Inflammatory macrophage (primary cell): Measurements from ENCODE around the gene LGALS3BP.

Experiments
- DNase-seq, 2 donors: peaks; one replicate each; pipeline ENCODE4 v3.0.0-alpha.2; 2020 to 2022

The LGALS3BP gene

GRCh38 chr17:78998311-78999055 is 18.8 kb upstream of the LGALS3BP start:
- DNase-seq, result no peak

GRCh38 chr17:78997881-78998280 is 18.2 kb upstream of the LGALS3BP start:
- no peak for DNase-seq

GRCh38 chr17:78997231-78997741 is 17.6 kb upstream of the LGALS3BP start:
- DNase-seq, result no peak

DNA sequence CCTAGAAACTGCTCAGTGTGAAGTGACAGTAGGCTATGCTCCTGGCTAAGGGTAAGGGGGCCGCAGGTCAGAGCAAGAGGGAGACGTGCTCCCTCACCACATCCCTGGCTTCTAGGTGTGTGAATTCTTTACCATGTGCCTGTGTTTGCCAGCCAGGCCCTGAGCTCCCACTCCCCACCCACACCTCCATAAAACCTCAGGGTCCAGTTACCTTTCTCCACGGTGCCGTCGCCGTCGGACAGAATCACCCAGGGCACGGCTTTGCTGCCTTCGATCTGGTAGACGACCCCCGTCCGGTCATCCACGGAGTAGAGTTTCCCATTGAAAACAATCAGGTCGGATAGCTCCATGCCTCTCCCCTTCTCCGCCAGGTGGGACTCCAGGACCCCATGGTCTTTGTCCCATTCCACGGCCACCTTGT is 17.1 kb upstream of the LGALS3BP start:
- no peak for DNase-seq

DNA sequence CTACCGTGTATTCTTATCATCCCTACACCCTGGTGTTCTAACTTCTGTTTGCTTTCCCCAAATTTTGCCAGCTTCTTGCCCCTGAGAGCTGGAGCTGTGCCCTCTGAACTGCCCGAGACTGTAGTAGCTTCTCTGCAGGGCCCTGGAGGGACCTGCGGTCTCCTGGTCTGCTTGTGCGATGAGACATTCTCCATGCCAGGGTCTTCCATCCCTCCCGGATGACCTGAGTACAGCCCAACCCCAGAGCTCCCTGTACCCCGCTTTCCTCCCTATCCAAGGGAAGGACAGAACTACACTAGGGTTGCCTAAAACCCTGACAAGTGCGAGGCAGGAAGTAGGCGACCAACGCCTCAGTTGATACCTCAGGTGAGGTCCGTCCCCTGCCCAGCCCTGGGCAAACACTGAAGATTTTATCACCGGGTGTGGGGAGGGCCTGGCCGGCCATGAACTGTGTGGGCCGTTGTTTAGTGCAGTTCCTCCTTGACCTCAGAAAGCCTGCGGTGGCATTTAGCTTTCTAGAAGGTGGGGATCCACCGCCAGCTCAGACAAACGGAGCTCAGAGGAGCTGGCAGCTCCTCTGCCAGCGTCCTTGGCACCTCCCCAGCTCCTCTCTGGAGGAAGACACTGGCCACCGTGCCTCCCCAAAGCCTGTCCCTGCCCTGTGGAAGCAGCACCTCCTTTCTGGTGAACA is 16.2 kb upstream of the LGALS3BP start:
- DNase-seq, result no peak

GRCh38 chr17:78995022-78995760 is 15.5 kb upstream of the LGALS3BP start:
- no peak for DNase-seq

GRCh38 chr17:78993981-78994671 is 14.4 kb upstream of the LGALS3BP start:
- DNase-seq, result no peak

DNA sequence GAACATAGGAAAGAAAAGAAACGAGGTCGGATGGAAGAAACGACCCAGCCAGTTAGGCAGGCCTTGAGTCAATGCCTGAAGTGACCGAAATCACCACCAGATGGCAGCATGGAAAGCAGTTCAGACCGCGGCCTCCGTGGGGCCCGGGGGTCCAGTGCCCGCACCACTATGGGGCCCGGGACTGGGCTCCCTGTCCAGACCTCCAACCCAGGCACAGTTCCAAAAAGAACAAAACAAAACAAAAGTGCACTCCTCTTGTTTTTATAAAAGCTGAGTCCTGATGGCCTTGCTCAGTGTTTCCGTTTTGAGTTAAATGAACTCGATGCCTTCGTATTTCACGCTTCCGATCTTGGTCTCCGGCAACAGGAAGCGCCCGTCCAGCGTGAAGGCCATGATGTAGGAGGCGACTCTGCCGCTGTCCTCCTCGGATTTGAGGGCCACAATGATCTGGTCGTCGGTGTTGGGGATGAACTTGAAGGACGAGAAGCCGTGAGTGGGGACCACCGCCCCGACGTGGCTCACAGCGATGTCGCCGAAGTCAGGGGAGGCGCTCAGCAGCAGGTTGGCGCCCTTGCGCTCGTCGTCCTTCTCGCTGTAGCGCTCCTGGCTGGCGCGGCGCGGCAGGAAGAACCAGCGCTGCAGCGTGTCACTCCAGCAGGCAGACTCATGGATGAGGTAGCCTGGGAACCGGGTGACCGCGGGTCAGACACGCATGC is 13.7 kb upstream of the LGALS3BP start:
- peak; percentile 42 to 56 for DNase-seq

- no peak for DNase-seq
These were observed 13.0 kb upstream of the LGALS3BP start for GRCh38 chr17:78992542-78993212.

- no peak for DNase-seq
These were observed 12.3 kb upstream of the LGALS3BP start for GRCh38 chr17:78991906-78992532.

- DNase-seq, result no peak
These were observed 11.5 kb upstream of the LGALS3BP start for GRCh38 chr17:78991017-78991738.

DNA sequence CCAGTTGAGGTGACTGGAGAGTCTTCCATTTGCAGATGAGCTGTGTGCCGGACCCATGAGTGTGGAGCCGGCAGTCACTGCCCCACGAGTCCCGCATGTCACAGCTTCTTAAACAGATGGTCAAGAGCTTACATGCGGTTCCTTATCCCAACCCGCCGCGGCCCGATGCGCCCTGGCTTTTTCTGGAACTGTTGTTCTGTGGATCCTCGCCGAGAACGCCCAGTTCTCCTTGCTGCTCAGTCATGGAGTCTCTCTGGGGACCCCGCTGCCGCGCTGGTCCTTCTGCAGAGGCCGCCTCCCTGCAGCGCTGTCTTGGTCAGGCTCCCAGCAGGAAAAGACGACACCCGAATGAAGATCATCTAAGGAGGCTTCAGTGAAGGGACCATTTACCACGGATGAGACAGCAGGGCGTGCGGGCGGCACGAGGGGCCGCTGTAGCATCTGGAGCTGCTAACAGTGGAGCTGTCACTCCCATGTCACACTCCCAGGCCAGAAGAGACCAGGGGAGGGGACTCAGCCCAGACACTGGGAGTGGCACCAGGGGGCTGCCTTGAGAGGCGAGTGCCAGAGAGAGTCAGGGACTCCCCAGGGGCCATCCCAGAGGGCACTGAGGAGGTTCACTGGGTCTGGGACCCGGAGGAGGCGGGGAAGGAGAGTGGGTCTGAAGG is 10.8 kb upstream of the LGALS3BP start:
- DNase-seq, result no peak

- no peak for DNase-seq
These were observed 8.4 kb upstream of the LGALS3BP start for GRCh38 chr17:78988152-78988551.

DNA sequence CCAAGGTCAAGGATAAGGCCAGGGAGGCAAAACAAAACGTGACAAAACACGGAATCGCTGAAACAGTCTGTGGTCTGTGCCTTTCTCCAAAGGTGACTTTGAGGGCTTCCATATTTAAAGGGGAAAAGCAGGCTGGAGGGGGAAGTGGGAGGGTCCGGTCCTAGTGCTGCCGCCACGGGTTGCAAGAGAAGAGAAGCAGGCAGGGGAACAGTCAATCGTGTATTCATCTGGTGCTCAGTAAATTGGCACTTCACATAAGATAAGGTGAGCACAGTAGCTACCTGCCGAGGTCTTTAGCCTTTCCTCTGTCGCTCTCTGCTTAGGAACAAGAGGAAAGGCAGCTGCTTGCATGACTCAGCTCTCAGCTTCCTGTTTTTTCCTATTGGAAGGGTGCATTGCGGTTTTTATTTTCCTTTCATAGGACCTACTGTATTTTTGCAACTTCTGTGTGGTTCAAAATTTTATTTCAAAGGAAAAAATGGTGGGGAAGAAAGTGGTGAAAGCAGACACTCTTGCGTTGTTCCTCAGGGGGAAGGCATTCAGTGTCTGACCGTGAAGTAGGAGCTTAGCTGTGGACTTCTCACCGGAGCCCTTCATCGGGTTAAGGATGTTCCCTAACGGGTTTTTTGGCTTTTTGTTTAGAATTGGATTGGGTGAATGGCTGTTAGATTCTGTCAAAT is 7.1 kb upstream of the LGALS3BP start:
- peak; percentile 67 to 88 for DNase-seq

DNA sequence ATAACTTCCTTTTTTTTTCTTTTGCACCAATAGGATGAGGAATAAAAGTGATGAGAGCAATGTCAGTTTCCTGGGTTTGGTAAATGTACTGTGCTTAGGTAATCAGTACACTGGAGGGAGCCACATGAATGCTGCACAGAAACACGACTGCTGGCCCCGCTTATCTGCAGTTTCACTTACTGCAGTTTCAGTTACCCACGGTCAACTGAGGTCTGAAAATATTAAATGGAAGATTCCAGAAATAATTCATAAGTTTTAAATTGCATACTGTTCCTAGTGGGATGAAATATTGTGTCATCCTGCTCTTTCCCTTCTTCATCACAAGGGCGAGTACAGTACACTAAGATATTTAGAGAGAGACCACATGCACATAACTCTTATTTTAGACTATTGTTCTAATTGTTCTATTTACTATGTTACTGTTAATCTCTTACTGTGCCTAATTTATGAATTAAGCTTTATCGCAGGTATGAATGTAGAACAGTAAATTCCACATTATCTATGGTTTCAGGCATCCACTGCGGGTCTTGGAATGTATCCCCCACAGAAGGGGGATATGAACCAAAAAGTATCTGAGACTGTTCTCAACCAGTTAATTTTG is 6.4 kb upstream of the LGALS3BP start:
- peak; percentile 82 to 93 for DNase-seq

DNA sequence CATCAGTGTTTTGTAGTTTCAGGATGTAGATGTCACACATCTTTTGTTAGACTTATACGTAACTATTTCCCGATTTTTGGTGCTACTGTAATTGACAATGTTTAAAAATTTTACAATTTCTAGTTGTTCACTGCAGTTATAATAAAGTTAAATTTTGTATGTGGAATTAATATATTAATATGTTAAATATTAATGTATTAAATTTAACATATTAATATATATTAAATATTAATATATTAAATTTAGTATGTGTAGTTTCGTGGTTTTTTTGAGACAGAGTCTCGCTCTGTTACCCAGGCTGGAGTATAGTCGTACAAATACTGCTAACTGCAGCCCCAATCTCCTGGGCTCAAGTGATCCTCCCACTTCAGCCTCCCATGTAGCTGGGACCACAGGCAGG is 5.7 kb upstream of the LGALS3BP start:
- no peak for DNase-seq

DNA sequence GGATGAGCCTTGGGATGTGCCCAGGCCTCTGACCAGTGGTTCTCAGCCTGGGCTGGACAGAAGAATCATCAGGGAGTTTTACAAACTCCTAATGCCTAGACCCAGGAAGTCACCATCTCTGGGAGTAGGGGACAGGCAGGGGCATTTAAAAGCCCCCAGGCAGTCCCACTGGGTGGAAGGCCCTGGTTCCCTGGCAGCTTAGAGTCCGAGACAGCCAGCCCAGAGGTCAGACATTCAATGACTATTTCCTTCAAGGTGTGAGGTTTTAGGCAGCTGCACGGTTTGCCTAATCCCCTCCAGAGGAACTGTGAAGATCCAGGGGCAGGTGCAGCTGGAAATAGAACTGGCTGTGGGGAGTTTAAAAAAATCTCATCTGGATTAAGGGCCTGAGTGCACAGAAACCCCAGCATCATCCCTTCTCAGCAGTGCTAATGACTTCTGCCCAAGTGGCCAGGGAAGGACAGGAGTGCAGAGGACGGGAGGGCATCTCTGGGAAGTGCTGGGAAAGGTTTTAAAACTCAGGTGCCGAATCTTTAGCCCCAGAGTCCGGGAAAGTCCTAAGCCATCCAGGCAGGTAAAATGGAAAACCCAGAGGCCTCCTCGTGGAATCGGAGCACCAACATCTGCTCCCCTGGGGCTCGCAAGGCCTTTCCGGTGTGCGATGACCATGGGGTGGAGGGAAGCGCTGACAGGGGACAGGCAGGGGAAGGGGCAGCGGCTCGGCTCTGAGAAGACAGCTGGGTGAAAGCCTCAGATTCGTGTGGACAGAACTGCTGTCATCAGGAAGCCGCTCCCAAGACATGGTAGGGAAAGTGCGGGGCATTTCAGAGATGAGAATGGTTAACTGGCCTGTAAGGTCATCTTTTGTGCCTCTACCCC is 1.5 kb upstream of the LGALS3BP start:
- DNase-seq, result no peak

DNA sequence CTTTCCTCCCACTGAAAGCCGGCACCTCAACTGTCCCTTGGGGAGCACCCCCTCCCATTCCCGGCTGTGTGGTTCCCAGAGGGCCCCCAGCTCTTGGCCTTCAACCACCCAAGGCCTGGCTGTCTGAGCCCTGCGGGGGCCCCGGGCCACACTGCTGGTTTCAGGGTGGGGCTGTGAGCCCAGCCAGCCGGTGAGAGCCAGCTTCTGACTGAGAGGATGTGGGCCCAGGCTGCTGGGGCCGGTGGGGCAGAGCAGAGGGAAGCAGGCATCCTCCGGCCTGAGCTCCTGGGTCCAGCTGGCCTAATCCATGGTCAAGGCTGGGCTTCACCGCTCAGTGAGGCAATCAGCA is 875 bp upstream of the LGALS3BP start:
- no peak for DNase-seq
